GM21576 (cell line): ENCODE results near the gene TTLL11.

Source experiments
- ATAC-seq: cut with Tn5 transposase; IDR thresholded peaks from one replicate; pipeline ENCODE4 v1.9.1; 2021; ENCODE audit warnings: mild to moderate bottlenecking, moderate library complexity; ENCODE audit not compliant: unreplicated experiment

Gene TTLL11

GRCh38 chr9:121946465-121946864, 146.6 kb downstream of the TTLL11 start:
- ATAC-seq: no peak

- no peak for ATAC-seq
These were observed 147.3 kb downstream of the TTLL11 start for GRCh38 chr9:121945849-121946248.

GRCh38 chr9:121945281-121945680, 147.8 kb downstream of the TTLL11 start:
- ATAC-seq: no peak

- ATAC-seq: no peak
These were observed 148.4 kb downstream of the TTLL11 start for GRCh38 chr9:121944711-121945191.

- ATAC-seq: no peak
These were observed 149.6 kb downstream of the TTLL11 start for GRCh38 chr9:121943463-121943862.

- no peak for ATAC-seq
These were observed 150.2 kb downstream of the TTLL11 start for GRCh38 chr9:121942866-121943382.

- ATAC-seq: no peak
These were observed 150.8 kb downstream of the TTLL11 start for GRCh38 chr9:121942313-121942712.

GRCh38 chr9:121939643-121940042, 153.5 kb downstream of the TTLL11 start:
- no peak for ATAC-seq

GRCh38 chr9:121938621-121939020, 154.5 kb downstream of the TTLL11 start:
- no peak for ATAC-seq

- no peak for ATAC-seq
These were observed 155.9 kb downstream of the TTLL11 start for GRCh38 chr9:121937240-121937639.

- no peak for ATAC-seq
These were observed 157.4 kb downstream of the TTLL11 start for GRCh38 chr9:121935739-121936138.

GRCh38 chr9:121930956-121931355, 162.2 kb downstream of the TTLL11 start:
- ATAC-seq: no peak

- ATAC-seq: no peak
These were observed 162.9 kb downstream of the TTLL11 start for GRCh38 chr9:121929893-121930875.

- no peak for ATAC-seq
These were observed 165.5 kb downstream of the TTLL11 start for GRCh38 chr9:121927636-121928035.

GRCh38 chr9:121927081-121927480, 166.0 kb downstream of the TTLL11 start:
- no peak for ATAC-seq

- ATAC-seq: no peak
These were observed 166.7 kb downstream of the TTLL11 start for GRCh38 chr9:121926351-121926801.

- no peak for ATAC-seq
These were observed 167.2 kb downstream of the TTLL11 start for GRCh38 chr9:121925935-121926334.

GRCh38 chr9:121924700-121925099, 168.4 kb downstream of the TTLL11 start:
- ATAC-seq: no peak

GRCh38 chr9:121921444-121921843, 171.7 kb downstream of the TTLL11 start:
- ATAC-seq: no peak

GRCh38 chr9:121917375-121918335, 175.5 kb downstream of the TTLL11 start:
- no peak for ATAC-seq

GRCh38 chr9:121915304-121915625, 177.8 kb downstream of the TTLL11 start:
- no peak for ATAC-seq
